ENCODE data around the gene AFDN.

AFDN gene

DNA sequence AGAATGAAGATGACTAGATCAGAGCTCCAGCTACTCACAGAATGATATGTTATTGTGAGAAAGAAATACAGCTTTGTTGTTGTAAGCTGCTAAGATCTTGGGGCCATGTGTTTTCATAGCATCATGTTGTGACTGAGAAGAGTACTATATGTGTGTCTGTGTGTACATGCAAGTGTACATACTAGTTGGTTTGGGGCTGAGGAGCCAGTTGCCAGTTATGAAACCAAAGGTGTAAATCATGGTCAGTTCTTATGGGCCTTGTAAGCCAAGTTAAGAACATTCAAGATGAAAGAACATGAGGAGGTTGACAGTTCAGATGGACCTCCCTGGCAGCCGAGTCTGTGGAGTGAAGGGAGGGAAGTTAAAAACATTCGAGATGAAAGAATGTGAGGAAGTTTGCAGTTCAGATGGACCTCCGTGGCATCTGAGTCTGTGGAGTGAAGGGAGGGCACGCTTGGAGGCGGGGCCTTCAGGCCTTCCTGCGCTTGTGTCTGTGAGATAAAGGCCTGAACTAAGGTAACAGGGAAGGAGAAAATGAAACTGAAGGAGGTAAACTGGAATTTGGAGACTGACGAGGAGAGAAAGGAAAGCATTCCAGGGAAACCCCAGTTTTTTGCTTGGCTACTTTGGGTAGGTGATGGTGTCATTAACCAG lies 13.9 kb downstream of the AFDN start:
- H3K4me3 ChIP-seq (ENCODE audit: low read depth, low read length): no peak overlapping the region

DNA sequence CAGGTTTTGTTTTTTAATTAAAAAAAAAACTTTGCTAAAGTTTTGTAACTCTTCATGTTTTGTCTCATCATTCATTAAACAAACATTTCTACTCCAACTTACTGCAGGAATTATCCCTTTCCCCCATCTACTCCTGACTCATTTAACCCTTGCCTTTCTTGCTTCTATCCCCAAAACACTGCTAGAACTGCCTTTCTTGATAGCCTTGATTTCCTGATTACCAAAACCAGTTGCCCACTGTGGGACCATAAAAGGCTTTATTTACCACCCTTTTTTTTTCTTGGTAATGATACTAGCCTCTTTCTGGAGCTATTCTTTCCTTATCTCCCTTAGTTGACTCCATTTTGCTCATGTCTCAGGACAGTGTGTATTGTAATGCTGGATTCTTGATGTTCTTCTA lies 15.3 kb downstream of the AFDN start:
- H3K4me3 ChIP-seq (ENCODE audit: low read depth, low read length): no peak overlapping the region

DNA sequence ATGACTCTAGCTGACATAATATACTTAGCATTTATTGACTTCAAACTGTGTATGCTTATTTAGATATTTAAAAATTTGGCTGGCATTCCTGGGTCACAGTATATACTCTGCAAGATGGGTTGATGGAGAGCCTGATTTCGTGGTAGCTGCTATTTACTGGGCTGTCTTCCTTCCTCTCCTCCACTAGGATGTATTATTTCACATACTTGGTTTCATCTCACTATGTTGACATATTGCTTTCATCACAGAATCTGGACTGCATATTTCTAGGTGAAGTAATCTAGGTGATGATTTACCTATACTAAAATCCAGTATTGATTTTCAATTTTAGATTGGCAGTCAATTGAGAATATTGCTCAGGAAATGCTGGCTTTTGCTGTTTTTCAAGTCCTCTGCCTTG lies 15.7 kb downstream of the AFDN start:
- H3K4me3 ChIP-seq (ENCODE audit: low read depth, low read length): no peak overlapping the region

DNA sequence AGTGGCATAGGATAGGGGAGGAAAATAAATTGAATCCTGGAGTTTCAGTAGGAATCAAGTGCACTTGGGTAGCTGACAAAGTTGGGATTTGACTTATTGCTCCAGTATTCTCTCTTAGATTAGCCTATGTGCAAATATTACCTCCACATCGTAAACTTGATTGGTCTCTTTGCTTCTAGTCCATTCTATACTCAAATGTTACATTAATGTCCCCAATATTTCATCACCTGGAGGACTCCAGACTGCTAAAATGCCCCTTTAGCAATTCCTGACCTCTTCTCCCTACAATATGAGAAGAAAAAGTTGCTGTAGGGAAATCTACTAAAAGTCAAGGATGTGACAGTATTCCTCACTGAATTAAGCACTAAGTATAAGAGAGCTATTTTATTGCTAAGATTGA lies 16.3 kb downstream of the AFDN start:
- no peak overlapping the region for H3K4me3 ChIP-seq (ENCODE audit: low read depth, low read length)

DNA sequence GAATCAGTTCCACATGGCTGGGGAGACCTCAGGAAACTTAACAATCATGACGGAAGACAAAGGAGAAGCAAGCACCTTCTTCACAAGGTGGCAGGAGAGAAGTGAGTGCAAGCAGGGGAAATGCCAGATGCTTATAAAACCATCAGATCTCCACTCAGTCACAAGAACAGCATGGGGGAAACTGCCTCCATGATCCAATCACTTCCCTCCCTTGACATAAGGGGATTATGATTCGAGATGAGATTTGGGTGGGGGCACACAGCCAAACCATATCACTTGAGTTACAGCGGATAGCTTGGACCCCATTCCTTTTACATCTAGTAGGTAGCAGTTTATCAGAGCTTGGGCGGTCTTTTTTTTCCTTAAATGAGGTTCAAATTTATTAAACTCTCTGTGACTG lies 19.1 kb downstream of the AFDN start:
- H3K4me3 ChIP-seq (ENCODE audit: low read depth, low read length): no peak overlapping the region

DNA sequence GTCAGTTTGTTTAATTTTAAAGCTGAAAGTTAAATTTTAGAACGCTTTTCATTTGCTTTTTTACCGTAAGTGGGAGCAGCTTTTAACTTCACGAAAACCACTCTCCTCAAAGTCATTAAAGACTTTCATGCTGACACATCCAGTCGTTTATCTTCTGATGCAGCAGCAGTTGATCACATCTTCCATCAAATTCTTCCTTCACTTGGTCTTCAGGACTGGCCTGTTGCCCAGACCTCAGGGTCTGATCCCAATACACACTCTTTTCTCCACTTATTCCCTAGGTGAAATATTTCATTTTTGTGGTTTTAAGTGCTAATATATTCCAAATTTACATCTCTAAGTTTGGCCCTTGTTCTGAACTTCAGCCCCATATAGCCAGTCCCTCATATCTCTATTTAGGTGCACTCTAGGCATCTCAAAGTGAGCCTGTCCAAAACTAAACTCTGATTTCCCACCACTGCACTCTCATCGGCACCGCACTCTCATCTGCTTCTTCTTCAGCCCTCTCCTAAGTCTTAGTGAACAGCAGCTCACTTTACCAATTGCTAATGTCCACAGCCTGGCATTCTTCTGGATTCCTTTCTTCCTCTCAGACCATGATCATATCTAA lies 20.4 kb downstream of the AFDN start:
- no peak overlapping the region for H3K4me3 ChIP-seq (ENCODE audit: low read depth, low read length)

DNA sequence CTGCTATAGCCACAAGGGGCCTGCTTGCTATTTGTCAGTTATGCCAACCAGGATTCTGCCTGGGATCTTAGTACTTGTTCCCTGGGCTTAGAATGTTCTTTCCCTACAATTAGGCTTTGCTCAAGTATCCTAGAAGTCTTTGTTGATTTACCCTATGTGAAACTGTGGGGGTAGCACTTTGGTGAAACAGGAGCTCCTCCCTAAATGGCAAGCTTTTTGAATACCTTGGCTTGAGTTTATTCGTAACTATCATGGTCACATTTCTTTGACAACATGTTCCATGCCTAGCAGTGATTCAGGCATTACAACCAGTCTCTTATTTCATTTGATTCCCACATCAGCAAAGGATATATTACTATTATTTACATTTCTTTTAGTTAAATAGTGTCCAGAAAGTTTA lies 21.2 kb downstream of the AFDN start:
- no peak overlapping the region for H3K4me3 ChIP-seq (ENCODE audit: low read depth, low read length)

DNA sequence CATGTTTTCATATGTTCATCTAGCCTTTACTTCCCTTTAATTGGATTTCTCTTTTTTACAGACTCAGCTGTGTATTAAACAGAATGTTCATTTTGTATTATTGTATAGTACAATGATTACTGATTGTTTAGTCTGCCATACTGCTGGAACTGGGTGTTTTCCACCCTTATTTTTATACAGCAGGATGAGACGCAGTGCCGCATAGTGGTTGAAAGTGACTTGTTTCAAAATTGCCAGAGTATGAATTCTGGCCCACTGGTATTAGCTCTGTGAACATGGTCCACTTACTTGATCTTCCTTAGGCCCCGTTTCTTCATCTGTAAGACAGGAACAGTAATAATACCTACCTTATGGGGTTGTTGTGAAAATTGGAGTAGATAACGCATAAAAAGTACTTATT lies 22.1 kb downstream of the AFDN start:
- H3K4me3 ChIP-seq (ENCODE audit: low read depth, low read length): no peak overlapping the region

DNA sequence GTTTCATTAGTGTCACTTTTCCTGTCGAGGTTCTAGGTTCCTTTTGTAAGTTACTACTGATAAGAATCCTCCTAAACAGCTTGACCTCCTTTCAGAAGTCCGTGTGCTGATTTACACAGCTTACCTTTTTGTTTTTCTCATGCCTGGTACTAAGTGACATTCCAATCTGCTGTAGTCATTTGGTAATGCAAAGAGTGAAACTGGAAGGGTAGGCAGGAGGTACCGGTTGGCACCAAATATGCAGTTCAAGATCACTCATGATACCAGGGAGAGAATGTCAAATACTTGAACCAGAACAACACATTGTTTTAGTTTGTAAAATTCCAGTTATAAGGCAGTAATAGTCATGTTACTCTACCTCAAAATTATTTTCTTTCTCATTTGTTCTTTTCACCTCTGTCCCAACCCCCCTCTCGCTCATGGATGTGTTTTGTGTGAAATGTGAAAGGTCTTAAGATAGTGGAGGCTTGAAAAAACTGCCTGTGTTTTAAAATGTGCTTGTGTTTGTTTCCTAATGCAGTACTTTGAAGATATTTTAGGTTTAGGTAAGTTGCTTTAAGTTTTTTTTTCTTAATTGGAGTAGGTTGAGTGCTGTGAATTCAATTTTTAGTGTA lies 23.2 kb downstream of the AFDN start:
- no peak overlapping the region for H3K4me3 ChIP-seq (ENCODE audit: low read depth, low read length)

DNA sequence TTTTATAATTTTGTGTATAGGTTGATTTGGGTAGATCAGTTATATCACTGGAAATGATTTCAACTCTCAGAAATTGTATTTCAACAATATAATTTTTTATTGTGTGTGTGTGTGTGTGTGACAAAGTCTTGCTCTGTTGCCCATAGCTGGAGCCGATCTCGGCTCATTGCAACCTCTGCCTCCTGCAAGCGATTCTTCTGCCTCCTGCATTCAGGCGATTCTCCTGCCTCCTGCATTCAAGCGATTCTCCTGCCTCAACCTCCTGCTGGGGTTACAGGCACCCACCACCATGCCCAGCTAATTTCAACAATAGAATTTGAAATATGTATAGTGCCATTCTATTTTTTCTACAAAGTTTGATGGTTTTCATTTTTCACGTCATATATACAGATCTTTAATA lies 24.1 kb downstream of the AFDN start:
- no peak overlapping the region for H3K4me3 ChIP-seq (ENCODE audit: low read depth, low read length)

DNA sequence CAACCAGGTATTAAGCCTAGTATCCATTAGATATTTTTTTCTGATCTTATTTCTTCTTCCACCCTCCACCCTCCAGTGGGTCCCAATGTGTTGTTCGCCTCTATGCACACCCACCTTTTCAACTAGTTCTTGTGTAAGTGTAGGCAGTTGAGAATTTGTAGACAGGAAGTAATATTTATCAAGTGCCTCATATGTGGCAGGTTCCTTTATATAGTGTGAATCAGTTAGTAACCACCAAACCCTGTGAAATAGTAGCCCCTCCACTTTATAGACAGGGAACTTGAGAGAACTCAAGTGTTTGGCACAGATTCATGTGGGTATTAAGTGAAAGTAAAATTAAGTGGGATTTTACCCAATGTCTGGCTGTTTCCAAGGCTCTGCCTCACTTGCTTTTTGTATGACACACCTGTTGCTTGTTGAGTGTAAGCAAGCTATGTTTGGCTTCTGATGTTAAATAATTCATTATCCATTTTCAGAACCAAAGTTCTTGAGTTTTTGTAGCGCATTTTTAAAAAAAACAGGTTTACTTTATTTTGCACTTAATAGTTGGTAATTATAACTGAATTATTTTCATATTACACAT lies 24.8 kb downstream of the AFDN start:
- no peak overlapping the region for H3K4me3 ChIP-seq (ENCODE audit: low read depth, low read length)

DNA sequence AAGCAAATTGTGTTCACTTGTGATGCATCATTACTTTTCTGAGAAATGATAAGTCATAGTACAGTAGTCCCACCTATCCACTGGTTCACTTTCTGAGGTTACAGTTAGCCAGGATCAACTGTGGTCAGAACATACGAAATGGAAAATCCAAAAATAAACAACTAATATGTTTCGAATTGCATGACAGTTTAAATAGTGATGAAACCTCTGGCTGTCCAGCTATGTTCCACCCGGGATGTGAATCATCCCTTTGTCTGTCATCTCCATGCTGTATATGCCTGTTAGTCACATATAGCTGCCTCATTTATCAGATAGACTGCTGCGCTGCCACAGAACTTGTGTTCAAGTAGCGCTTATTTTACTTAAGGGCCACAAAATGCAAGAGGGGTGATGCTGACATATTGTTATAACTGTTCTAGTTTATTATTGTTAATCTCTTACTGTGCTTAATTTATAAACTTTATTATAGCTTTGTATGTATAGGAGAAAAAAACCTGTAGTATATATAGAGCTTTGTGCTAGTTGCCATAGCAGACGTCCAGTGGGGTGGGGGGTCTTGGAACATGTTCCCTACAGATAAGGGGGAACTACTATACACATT lies 29.2 kb downstream of the AFDN start:
- no peak overlapping the region for H3K4me3 ChIP-seq (ENCODE audit: low read depth, low read length)

DNA sequence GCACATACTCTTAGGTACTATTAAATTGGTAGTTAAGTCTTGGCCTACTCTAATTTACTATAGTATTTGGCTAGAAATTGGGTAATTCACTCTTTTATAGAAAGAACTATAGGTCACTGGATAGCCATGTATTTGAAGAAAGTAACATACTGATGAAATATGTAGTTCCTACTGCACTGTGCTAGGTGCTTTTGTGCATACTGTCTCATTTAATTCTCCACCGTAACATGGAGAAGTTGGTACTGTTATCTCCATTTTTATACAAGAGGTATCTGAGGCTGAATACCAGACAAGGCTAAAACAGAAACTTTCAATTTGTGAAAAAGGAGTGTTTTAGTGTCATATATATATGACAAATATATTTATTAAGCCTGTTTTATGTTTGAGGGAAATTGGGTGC lies 29.8 kb downstream of the AFDN start:
- no peak overlapping the region for H3K4me3 ChIP-seq (ENCODE audit: low read depth, low read length)

DNA sequence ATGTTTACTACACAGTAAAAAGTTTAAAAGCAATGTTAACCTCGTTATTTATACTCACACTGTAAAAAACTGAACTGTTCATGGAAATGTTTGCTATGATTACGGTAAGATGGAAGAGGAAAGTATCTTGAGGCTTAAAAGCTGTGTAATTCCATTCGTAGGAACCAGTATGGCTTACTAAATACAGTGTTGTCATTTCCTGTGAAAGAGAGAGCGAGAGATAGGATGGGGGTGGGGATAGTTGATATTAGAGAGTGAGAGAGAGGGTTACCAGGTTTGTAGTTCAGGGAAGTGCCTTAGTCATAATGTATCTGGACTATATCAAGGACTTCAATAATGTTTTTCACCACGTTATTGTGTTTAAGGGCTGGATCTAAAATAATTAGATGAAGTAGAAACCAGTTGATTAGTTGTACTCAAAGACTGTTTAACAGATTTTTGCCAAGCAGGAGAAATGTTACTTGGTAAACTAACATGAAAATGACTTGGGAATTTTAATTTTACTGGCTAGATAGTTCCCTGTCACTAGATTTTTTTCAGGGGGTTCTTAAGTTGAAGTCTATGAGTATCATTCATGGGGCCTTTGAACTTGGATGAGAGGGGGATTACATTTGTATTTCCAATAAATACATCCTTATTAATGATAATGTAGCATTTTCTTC lies 30.4 kb downstream of the AFDN start:
- no peak overlapping the region for H3K4me3 ChIP-seq (ENCODE audit: low read depth, low read length)

DNA sequence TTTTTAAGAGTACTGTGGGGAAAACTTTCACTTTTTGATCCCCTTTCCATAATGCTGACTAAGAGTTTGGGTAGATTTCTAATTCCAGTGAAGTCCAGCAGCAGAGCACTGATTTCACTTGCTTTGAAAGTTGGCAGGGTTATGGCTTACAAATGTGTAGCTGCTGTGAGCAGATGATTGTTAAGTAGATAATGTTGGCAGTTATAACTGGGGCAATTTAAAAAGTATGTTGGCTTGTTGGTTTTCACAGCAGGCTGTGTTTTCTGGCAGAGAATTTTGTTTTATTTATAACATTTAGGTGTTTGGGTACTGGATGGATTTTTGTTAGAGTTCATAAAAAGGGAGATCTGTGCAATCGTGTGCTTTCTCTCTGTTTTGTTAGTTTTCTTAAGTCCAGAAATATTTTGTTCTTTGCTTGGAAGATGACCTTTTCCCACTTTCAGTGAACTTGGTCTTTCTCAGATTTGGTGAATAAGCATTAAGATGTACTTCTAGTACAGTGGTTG lies 31.4 kb downstream of the AFDN start:
- H3K4me3 ChIP-seq (ENCODE audit: low read depth, low read length): no peak overlapping the region

DNA sequence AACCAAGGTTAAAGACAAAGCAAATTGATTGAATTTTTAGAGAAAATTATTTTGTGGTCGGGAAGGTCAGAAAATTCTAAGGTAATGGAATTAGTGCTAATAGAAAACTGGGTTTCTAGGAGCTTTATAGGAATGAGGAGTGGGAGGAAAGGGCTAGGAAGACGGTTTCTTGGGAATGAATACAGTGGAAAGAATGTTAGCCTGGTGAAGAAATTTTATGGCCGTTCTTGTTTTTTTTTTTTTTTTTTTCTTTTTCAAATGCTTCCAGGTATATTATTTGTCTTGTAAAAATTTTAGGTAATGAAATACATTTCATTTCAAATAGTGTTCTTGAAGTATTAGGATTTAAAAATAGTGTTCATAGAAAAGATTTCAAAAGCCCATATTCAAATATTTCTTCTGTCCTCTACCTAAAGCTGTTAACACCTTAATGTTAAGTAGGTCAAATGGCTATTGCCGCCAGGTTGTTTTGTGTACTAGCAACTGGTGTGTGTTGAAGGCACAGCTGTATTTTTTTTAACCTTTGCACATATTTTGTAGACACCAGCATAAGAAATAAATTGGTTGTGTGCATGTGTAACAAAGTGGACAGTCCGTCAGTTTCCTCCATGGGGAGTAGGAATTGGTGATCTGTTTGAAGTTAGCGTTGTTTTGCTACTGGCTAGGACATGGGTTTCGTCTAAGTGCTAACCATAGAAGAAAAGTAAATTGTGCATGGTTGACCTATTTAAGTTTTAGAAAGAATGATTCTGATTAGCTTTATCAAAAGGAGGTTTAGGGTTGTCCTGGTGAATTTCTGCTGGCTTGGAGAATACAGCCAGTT lies 32.3 kb downstream of the AFDN start:
- no peak overlapping the region for H3K4me3 ChIP-seq (ENCODE audit: low read depth, low read length)

DNA sequence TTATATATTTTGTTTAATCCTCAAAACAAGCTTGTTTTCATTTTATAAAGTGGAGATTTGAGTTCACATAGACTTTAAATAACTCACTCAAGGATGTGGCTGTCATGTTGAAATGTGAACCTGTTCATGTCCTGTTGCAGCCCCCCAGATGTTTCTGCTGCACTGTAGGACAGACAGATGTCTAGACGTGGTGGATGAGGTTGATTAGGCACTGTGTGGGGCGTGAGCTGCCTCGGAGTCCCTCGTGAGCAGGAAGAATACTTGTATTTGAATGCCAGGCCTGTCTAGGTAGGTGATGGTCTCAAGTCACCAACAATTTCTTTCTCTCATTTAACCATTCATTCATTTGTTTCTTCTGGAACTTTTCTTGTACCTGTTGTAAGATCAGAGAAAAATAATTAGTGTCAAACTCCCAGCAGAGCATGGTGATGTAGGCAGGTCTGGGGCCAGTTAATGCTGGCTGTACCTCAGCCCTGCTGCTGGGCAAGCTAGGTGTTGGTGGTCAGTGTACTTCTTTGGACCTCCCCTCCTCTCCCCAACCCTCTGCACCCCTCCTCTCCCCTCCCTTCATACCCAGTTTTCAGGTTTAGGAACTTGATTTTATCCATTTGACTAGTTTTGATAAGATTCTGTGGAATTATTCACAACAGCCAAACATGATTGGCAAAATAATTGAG lies 34.0 kb downstream of the AFDN start:
- H3K4me3 ChIP-seq (ENCODE audit: low read depth, low read length): no peak overlapping the region

DNA sequence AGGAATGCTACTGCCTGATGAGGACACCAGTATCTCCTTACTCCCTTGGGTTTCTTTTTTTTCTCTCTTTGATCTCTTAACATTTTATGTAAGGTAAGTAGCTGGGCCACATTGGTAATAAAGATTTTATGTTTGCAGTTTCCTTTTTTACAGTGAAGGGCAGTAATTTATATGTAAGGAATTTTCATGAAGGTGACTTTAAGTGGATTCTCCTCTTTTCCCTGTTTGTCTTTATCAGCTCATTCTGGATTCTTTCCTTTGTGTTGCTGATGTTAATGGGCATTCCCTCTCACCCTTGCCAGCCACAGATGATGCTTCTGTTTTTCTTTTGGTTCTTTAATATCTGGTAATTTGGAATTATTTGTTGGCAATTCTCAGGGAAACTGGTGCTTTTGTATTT lies 34.7 kb downstream of the AFDN start:
- H3K4me3 ChIP-seq (ENCODE audit: low read depth, low read length): no peak overlapping the region

DNA sequence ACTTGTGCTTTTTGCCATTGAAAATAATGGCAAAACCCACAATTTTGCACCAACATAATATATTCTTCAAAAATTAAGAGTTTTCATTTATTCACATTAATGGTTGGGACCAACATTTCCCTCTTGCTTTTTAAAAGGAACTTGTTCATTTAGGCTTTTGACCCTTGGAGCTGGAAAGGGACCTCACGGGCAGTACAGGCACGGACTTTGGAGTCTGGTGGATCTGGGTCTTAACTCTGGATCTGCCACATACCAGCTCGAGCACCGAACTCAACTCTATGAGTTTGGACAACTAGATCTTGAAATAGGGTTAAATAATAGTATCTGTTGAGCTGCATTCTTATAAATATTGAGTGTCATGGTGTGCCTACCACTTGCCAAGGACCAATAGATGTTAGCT lies 37.2 kb downstream of the AFDN start:
- H3K4me3 ChIP-seq (ENCODE audit: low read depth, low read length): no peak overlapping the region

DNA sequence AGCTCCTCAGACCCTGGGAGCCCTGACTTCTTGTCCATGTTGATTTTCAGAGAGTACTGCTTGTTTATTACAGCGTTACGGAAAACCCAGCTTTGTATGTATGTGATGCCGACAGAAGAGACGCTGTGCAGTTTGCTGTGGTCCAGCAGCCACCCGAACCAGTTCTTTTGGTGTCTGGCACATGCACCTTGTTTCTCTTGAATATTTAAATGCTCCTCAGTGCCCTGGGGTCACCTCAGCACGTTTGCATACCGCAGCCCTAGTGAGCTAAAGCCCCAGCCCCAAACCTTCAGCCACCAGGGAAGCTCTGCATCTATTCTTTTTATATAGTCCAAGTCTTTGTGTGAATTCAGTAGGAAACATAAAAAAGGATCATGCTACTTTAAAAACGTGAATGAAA lies 39.9 kb downstream of the AFDN start:
- no peak overlapping the region for H3K4me3 ChIP-seq (ENCODE audit: low read depth, low read length)

Measured in iPS-11a (cell line).